ENCODE measurements around the gene ELMO1. TPM values are rescaled to one million over a fixed set of nuclear protein-coding genes. Genes with fewer than 3 reads are reported as not detected.

Gene ELMO1
- total and polyA plus RNA-seq, 2 experiments from 2014 or later, result 6.5 to 24.9 TPM

- H3K36me3 Mint-ChIP-seq (ENCODE audit: low read depth), result peaks cover 17% of the 10 kb centered on the region
- no peak for ATAC-seq
Observed at GRCh38 chr7:37144423-37144822, 304.2 kb downstream of the ELMO1 start.

More at GRCh38 chr7:37144423-37144822, 304.2 kb downstream of the ELMO1 start:
- no peaks in the 10 kb centered on the region for H3F3A ChIP-seq (replicated peaks; ENCODE audit: low read depth)
- no peaks in the 10 kb centered on the region for H4K20me1 ChIP-seq (replicated peaks; ENCODE audit: insufficient read depth)
- H3K4me3 ChIP-seq, result no peak overlapping the region
- no peak overlapping the region for H3K27ac ChIP-seq (ENCODE audit: low read depth)
- H3K27me3 ChIP-seq (ENCODE audit: insufficient read depth), result no peaks in the 10 kb centered on the region
- peaks cover 13% of the 10 kb centered on the region for H3K4me1 Mint-ChIP-seq
- H3K9me2 ChIP-seq (ENCODE audit: insufficient read depth), result peaks cover 3% of the 10 kb centered on the region; the same call in 1 of the 2 replicates
- no peaks in the 10 kb centered on the region for H3K36me3 ChIP-seq (ENCODE audit: insufficient read depth)
- no peaks in the 10 kb centered on the region for H3K79me2 ChIP-seq (replicated peaks; ENCODE audit: insufficient read depth)
- H3K27me3 Mint-ChIP-seq (ENCODE audit: insufficient read depth, low read depth, poor library complexity), result peaks cover 2% of the 10 kb centered on the region
- no peak overlapping the region for H3K4me3 Mint-ChIP-seq
- H3K4me1 ChIP-seq (ENCODE audit: insufficient read depth), result no peaks in the 10 kb centered on the region
- H3K9me3 Mint-ChIP-seq, result peaks cover 19% of the 10 kb centered on the region
- no peak for TF ChIP-seq POLR2AphosphoS5 (IDR thresholded peaks at IDR 0.05; ENCODE audit: low read depth)
- no peak for TF ChIP-seq ZNF331 (CRISPR knock-in tag; IDR thresholded peaks at IDR 0.05; ENCODE audit: low read depth)
- TF ChIP-seq ZNF462 (CRISPR knock-in tag; IDR thresholded peaks at IDR 0.05), result no peak
- no peak for TF ChIP-seq EZH2 (IDR thresholded peaks at IDR 0.05; ENCODE audit: low read depth, unreplicated experiment)
- TF ChIP-seq JUNB (IDR thresholded peaks at IDR 0.05; ENCODE audit: unreplicated experiment), result no peak
- no peak for TF ChIP-seq EZH2phosphoT487 (IDR thresholded peaks at IDR 0.05; ENCODE audit: unreplicated experiment)
- H3K27ac Mint-ChIP-seq, result no peak overlapping the region
- no peak for DNase-seq (ENCODE audit: low spot score)
- H3K4me2 ChIP-seq, result no peak overlapping the region
- no peak overlapping the region for H2AFZ ChIP-seq

Data from GM23338 (cell line).